Measurements from ENCODE around the gene XRN2.
"Not testable (repeated sequence)": the region's sequence is repeated elsewhere in the genome, so short reads cannot be mapped to it uniquely, and the experiment has no call there.

The XRN2 gene

DNA sequence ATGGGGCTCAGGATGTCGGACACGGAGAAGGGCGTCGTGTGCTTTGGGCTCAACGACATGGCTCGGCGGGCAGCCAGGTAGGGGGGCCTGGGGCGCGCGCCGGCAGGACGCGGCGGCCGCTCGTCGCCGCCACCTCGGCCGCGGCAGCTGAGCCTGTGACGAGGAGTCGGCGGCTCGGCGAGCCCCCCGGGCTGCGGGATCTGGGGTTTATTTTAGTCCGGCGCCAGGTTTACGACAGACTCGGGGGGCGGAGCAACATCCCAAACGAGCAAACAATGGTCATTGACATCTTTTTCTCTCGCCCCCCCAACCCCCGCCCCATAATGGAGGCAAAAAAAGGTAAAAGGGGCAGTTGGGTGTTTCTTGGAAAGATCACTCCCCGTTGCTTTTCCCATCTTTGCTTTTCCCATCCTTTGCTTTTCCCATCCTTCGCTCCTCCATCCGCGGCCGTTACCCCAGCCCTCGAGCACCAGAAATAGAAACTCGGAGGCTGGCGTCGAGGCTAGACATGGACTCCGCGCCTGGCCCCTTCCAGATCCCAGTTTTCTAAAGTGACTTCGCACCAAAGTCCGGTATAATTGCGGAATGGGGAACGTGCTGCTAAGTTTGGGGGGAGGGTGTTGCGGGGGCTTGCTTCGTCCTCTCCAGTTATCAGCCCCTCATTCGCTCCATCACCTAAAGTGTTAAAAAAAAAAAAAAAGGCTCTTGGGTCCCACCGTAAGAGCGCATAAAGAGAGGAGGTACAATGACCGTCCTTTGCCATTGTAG lies 94.4 kb downstream of the XRN2 start, which contains the start of gene NKX2-4:
NKX2-4 (minus strand) TSS at position 186 of the 768 bp plus-strand sequence; CDS start at position 59, 127 bp downstream.
- no peak within 1 kb of the TSS for H3K4me3 ChIP-seq (replicated peaks; ENCODE audit: low read depth, low read length)
- TF ChIP-seq, protein P1, sequence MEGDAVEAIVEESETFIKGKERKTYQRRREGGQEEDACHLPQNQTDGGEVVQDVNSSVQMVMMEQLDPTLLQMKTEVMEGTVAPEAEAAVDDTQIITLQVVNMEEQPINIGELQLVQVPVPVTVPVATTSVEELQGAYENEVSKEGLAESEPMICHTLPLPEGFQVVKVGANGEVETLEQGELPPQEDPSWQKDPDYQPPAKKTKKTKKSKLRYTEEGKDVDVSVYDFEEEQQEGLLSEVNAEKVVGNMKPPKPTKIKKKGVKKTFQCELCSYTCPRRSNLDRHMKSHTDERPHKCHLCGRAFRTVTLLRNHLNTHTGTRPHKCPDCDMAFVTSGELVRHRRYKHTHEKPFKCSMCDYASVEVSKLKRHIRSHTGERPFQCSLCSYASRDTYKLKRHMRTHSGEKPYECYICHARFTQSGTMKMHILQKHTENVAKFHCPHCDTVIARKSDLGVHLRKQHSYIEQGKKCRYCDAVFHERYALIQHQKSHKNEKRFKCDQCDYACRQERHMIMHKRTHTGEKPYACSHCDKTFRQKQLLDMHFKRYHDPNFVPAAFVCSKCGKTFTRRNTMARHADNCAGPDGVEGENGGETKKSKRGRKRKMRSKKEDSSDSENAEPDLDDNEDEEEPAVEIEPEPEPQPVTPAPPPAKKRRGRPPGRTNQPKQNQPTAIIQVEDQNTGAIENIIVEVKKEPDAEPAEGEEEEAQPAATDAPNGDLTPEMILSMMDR (IDR thresholded peaks at IDR 0.05; ENCODE audit: low read depth, low read length, missing control alignments): no peak
- DNase-seq (ENCODE audit: extremely low read depth, low read depth): no peak

DNA sequence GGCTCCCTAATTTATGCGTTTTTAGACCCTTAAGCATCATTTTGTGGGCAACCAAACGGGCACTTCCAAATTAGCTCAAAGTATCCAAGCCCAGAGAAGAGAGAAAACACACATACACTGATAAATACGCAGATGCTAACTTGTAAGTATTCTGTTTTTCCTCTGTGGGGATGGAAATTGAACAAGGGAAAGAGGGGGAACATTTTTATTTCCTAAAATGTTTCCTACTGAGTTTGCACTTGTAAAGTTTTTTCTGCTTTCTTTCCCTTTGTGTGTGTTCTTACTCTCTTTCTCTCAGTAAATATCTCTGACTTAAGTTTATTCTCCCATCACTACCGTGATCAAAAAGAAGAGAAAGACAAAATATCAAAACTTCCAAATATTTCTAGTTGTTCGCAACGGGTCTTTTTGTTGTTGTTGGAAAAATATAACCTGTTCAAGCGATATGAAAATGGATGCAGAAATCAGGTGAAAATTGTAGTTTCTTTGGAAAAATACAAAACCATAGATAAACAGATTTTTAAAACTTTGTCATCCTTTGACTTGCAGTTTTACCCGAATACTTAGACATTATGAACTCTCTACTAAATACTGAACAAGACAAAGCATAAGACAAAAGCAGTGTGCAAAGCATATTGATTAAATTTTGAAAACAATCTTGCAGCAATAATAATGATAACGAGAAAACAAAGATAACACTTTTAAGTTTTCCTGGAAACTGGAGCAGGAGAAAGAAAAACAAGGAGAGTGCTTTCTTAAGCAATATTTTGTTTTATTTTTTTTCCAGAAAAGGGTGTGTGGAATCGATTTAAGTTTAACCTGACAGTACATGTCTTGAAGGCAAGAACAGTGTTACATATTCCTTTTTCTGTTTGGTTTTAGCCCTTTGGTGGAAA lies 95.2 kb downstream of the XRN2 start:
- H3K4me3 ChIP-seq (replicated peaks; ENCODE audit: low read depth, low read length): no peak overlapping the region
- TF ChIP-seq, protein P1 (IDR thresholded peaks at IDR 0.05; ENCODE audit: low read depth, low read length, missing control alignments): no peak
- no peak for DNase-seq (ENCODE audit: extremely low read depth, low read depth)

DNA sequence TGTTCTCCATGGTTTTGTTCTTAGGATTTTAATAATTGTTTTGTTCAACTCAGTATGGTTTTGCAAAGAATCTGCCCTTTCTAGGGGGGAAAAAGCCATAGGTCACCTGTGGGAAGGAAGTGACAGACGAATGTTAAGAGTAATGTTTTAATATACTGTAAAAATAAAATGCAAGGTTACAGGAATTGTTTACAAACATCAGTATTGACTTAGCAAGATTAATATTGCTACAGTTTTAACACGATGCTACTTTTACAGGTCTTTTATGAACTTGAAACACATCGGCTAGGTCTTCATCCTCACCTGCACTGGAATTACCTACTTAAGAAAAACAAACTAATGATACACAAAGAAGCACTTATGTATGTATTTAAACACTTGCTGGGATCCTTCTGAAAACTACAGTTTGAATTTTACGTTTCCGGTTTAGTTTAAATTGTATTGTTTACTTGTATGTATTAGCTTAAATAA lies 95.9 kb downstream of the XRN2 start:
- no peak overlapping the region for H3K4me3 ChIP-seq (replicated peaks; ENCODE audit: low read depth, low read length)
- no peak for DNase-seq (ENCODE audit: extremely low read depth, low read depth)
- TF ChIP-seq, protein P1 (IDR thresholded peaks at IDR 0.05; ENCODE audit: low read depth, low read length, missing control alignments): no peak

DNA sequence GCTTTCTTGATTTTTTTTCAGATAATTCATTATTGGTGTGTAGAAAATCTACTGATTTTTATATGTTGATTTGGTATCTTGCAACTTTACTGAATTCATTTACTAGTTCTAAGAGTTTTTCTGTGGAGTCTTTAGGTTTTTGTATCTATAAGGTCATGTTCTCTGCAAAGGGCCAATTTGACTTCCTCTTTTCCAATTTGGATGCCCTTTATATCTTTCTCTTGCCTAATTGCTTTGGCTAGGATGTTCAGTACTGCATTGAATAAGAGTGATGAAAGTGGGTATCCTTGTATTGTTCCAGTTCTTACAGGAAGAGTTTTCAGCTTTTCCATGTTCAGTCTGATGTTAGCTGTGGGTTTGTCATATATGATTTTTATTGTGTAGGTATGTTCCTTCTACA lies 108.6 kb downstream of the XRN2 start:
- H3K4me3 ChIP-seq (replicated peaks; ENCODE audit: low read depth, low read length): no peak overlapping the region
- TF ChIP-seq, protein P1 (IDR thresholded peaks at IDR 0.05; ENCODE audit: low read depth, low read length, missing control alignments): no peak
- DNase-seq (ENCODE audit: extremely low read depth, low read depth): no peak

DNA sequence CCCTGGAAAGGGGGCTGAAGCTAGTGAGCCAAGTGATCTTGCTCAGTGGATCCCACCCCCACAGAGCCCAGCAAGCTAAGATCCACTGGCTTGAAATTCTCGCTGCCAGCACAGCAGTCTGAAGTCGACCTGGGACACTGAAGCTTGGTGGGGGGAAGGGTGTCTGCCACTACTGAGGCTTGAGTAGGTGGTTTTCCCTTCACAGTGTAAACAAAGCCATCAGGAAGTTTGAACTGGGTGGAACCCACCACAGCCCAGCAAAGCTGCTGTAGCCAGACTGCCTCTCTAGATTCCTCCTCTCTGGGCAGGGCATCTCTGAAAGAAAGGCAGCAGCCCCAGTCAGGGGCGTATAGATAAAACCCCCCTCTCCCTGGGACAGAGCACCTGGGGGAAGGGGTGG lies 110.9 kb downstream of the XRN2 start:
- DNase-seq (ENCODE audit: extremely low read depth, low read depth); H3K4me3 ChIP-seq (replicated peaks; ENCODE audit: low read depth, low read length): not testable (repeated sequence)

DNA sequence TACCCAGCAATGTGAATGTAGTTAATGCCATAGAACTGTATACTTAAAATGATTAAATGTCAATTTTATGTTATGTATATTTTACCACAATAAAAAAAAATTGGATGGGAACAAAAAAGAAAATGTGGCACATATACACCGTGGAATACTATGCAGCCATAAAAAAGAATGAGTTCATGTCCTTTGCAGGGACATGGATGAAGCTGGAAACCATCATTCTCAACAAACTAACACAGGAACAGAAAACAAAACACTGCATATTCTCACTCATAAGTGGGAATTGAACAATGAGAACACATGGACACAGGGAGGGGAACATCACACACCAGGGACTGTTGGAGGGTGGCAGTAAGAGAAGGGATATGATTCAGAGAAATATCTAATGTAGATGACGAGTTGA lies 116.0 kb downstream of the XRN2 start:
- H3K4me3 ChIP-seq (replicated peaks; ENCODE audit: low read depth, low read length): not testable (repeated sequence)

DNA sequence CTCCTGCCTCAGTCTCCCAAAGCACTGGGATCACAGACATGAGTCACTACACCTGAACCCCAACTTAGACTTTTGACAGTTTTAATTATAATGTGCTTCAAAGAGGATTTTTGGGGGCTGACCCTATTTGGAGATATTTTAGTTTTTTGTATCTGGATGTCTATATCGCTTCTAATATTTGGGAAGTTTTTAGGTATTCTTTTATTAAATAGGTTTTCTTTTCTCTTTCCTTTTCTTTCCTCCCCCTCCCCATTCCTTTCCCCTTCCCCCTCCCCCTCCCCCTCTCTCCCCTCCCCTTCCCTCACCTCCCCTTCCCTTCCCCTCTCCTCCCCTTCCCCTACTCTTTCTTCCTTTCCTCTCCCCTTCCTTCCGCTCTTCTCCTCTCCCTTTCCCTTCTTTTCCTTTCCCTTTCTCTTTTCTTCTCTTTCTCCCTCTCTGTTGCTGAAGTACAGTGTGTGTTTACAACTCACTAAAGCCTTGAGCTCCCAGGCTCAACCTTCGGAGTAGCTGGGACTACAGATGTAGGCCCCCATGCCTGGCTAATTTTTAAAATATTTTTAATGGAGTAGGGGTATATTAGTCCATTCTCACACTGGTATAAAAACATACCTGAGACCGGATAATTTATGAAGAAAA lies 118.6 kb downstream of the XRN2 start:
- no peak overlapping the region for H3K4me3 ChIP-seq (replicated peaks; ENCODE audit: low read depth, low read length)
- no peak for DNase-seq (ENCODE audit: extremely low read depth, low read depth)
- TF ChIP-seq, protein P1 (IDR thresholded peaks at IDR 0.05; ENCODE audit: low read depth, low read length, missing control alignments): no peak

More for the DNA sequence above, 116.0 kb downstream of the XRN2 start:
- DNase-seq (ENCODE audit: extremely low read depth, low read depth): not testable (repeated sequence)

DNA sequence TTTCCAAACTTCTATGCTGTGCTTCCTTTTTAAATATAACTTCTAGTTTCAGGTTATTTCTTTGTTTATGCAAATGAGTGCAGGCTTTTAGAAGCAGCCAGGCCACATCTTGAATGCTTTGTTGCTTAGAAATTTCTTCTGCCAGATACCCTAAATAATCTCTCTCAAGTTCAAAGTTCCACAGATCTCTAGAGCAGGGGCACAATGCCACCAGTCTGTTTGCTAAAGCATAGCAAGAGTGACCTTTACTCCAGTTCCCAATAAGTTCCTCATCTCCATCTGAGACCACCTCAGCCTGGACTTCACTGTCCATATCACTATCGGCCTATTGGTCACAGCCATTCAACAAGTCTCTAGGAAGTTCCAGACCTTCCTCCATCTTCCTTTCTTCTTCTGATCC lies 120.6 kb downstream of the XRN2 start:
- DNase-seq (ENCODE audit: extremely low read depth, low read depth); H3K4me3 ChIP-seq (replicated peaks; ENCODE audit: low read depth, low read length): not testable (repeated sequence)

Data from HFF-Myc (cell line).